ENCODE measurements around the gene ACBD4.

The ACBD4 gene

GRCh38 chr17:45129940-45130680 lies 5.4 kb upstream of the ACBD4 start:
- Histone ChIP-seq H3K27me3 (ENCODE audit: insufficient read depth, low read length) (no peaks in the 10 kb centered on the region), H2AFZ (ENCODE audit: low read length) (no peak overlapping the region), H3K36me3 (ENCODE audit: insufficient read depth, low read length) (no peaks in the 10 kb centered on the region), H3F3A (ENCODE audit: insufficient read depth, low read length) (no peaks in the 10 kb centered on the region), H3K9ac (ENCODE audit: low read length) (no peak overlapping the region), H3K4me3 (ENCODE audit: low read depth, low read length, poor library complexity, severe bottlenecking) (no peak overlapping the region), H3K9me2 (ENCODE audit: low read depth, low read length) (no peaks in the 10 kb centered on the region), H3K27ac (ENCODE audit: low read depth, low read length, poor library complexity, severe bottlenecking) (no peak overlapping the region), H4K20me1 (ENCODE audit: insufficient read depth, low read length) (no peaks in the 10 kb centered on the region), H3K4me1 (ENCODE audit: insufficient read depth, low read length, severe bottlenecking) (peaks cover 8% of the 10 kb centered on the region), H3K79me2 (ENCODE audit: insufficient read depth, low read length) (no peaks in the 10 kb centered on the region), H3K9me3 (ENCODE audit: low read length) (no peaks in the 10 kb centered on the region), H3K4me2 (ENCODE audit: low read length) (no peak overlapping the region)
- TF ChIP-seq EZH2 (IDR thresholded peaks at IDR 0.05; ENCODE audit: borderline replicate concordance, low read length) (no peak), CTCF (IDR thresholded peaks at IDR 0.05; ENCODE audit: low read length) (no peak)

DNA sequence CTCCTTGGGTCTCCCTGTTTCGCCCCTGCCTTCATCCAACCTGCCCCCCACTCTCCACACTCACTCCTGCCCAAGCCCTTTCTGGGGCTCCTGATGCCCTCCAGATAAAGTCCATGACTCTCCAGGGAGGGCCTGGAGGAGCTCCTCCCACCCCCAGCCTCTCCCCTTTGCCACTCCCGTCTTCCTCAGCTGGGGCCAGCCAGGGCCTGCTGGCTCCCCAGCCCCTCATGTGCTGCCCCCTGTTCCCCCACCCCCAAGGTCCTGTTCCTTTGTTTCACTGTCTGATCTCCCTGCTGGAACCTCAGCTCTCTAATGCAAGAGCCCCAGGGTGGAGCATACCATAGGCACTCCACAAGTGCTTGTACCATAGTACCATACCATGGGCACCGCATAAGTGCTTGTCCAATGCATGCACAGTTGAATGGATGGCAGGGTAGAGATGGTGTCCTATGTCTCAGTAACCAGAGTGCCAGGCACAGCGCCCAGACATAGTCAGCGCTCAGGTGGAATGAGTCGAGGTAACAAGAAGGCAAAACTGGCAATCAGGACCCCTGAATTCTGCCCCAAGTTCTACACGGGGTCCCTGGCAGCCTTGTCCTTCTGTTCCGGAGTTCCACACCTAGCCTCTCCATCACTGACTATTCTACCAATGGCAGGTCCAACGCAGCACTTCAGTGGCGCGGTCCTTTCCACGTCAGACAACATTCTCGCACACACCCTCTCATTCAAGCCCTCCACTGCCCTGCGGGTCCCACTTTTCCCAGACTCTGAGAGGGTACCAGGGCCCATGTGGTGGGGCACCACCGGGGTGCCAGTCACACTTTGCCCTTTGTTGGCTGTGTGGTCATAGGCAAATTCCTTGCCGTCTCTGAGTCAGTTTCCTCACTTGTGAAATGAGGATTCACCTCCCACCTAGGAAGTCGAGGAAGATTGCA lies 4.5 kb upstream of the ACBD4 start:
- no peaks in the 10 kb centered on the region for H3K79me2 ChIP-seq (ENCODE audit: insufficient read depth, low read length)
- H3K4me2 ChIP-seq (ENCODE audit: low read length): no peak overlapping the region
- no peaks in the 10 kb centered on the region for H3K9me2 ChIP-seq (ENCODE audit: low read depth, low read length)
- no peaks in the 10 kb centered on the region for H3K36me3 ChIP-seq (ENCODE audit: insufficient read depth, low read length)
- no peaks in the 10 kb centered on the region for H3K9me3 ChIP-seq (ENCODE audit: low read length)
- no peak for TF ChIP-seq CTCF (IDR thresholded peaks at IDR 0.05; ENCODE audit: low read length)
- no peak for TF ChIP-seq EZH2 (IDR thresholded peaks at IDR 0.05; ENCODE audit: borderline replicate concordance, low read length)
- H3F3A ChIP-seq (ENCODE audit: insufficient read depth, low read length): no peaks in the 10 kb centered on the region
- no peak overlapping the region for H3K4me3 ChIP-seq (ENCODE audit: low read depth, low read length, poor library complexity, severe bottlenecking)
- H3K9ac ChIP-seq (ENCODE audit: low read length): no peak overlapping the region
- H3K27me3 ChIP-seq (ENCODE audit: insufficient read depth, low read length): no peaks in the 10 kb centered on the region
- no peak overlapping the region for H3K27ac ChIP-seq (ENCODE audit: low read depth, low read length, poor library complexity, severe bottlenecking)
- H4K20me1 ChIP-seq (ENCODE audit: insufficient read depth, low read length): no peaks in the 10 kb centered on the region
- peaks cover 13% of the 10 kb centered on the region for H3K4me1 ChIP-seq (ENCODE audit: insufficient read depth, low read length, severe bottlenecking)
- H2AFZ ChIP-seq (ENCODE audit: low read length): no peak overlapping the region

- Histone ChIP-seq H3K9me2 (ENCODE audit: low read depth, low read length) (no peaks in the 10 kb centered on the region), H3K9me3 (ENCODE audit: low read length) (no peaks in the 10 kb centered on the region), H4K20me1 (ENCODE audit: insufficient read depth, low read length) (no peaks in the 10 kb centered on the region), H3K79me2 (ENCODE audit: insufficient read depth, low read length) (no peaks in the 10 kb centered on the region), H3K27me3 (ENCODE audit: insufficient read depth, low read length) (no peaks in the 10 kb centered on the region), H3F3A (ENCODE audit: insufficient read depth, low read length) (no peaks in the 10 kb centered on the region), H3K27ac (ENCODE audit: low read depth, low read length, poor library complexity, severe bottlenecking) (no peak overlapping the region), H3K4me2 (ENCODE audit: low read length) (peak overlapping the region; percentile 92), H3K36me3 (ENCODE audit: insufficient read depth, low read length) (no peaks in the 10 kb centered on the region), H3K4me1 (ENCODE audit: insufficient read depth, low read length, severe bottlenecking) (peaks cover 17% of the 10 kb centered on the region), H3K9ac (ENCODE audit: low read length) (no peak overlapping the region), H3K4me3 (ENCODE audit: low read depth, low read length, poor library complexity, severe bottlenecking) (peak overlapping the region; percentile 65), H2AFZ (ENCODE audit: low read length) (no peak overlapping the region)
- TF ChIP-seq EZH2 (IDR thresholded peaks at IDR 0.05; ENCODE audit: borderline replicate concordance, low read length) (no peak), CTCF (IDR thresholded peaks at IDR 0.05; ENCODE audit: low read length) (peak; percentile 92)
Measured at GRCh38 chr17:45131616-45132319, 3.7 kb upstream of the ACBD4 start.
